ENCODE measurements around the gene KLHDC7B. TPM values are rescaled to one million over a fixed set of nuclear protein-coding genes. Genes with fewer than 3 reads are reported as not detected.

Gene KLHDC7B
- total RNA-seq, 2 donors from 2014 or later, result 4.2 to 4.4 TPM

- Mint-ChIP-seq H3K4me3 (peak overlapping the region; percentile 68), H3K27ac (peak overlapping the region; percentile 74), H3K4me1 (peaks cover 16% of the 10 kb centered on the region)
Observed at GRCh38 chr22:50546326-50547262, 895 bp downstream of the KLHDC7B start.

GRCh38 chr22:50547263-50547985 lies 1.7 kb downstream of the KLHDC7B start:
- peaks cover 3% of the 10 kb centered on the region for H3K36me3 Mint-ChIP-seq (ENCODE audit: low read depth)
- ATAC-seq (replicated peaks), result no peak
- no peaks in the 10 kb centered on the region for H3K27me3 Mint-ChIP-seq
- H3K9me3 Mint-ChIP-seq, result no peaks in the 10 kb centered on the region
- peak overlapping the region; percentile 83 for H3K27ac Mint-ChIP-seq
- H3K4me1 Mint-ChIP-seq, result peaks cover 13% of the 10 kb centered on the region
- H3K4me3 Mint-ChIP-seq, result peak overlapping the region; percentile 62

More at GRCh38 chr22:50546326-50547262, 895 bp downstream of the KLHDC7B start:
- Mint-ChIP-seq H3K27me3 (no peaks in the 10 kb centered on the region), H3K9me3 (no peaks in the 10 kb centered on the region), H3K36me3 (ENCODE audit: low read depth) (peaks cover 9% of the 10 kb centered on the region)
- no peak for ATAC-seq (replicated peaks)

GRCh38 chr22:50548040-50548920 lies 2.6 kb downstream of the KLHDC7B start:
- peak; percentile 58 for ATAC-seq (replicated peaks)
- peaks cover 10% of the 10 kb centered on the region for H3K4me1 Mint-ChIP-seq
- H3K27ac Mint-ChIP-seq, result peak overlapping the region; percentile 83
- no peaks in the 10 kb centered on the region for H3K27me3 Mint-ChIP-seq
- H3K36me3 Mint-ChIP-seq (ENCODE audit: low read depth), result no peaks in the 10 kb centered on the region
- no peaks in the 10 kb centered on the region for H3K9me3 Mint-ChIP-seq
- peak overlapping the region; percentile 62 for H3K4me3 Mint-ChIP-seq

GRCh38 chr22:50548921-50549790 lies 3.5 kb downstream of the KLHDC7B start:
- H3K4me3 Mint-ChIP-seq, result peak overlapping the region; percentile 77
- no peaks in the 10 kb centered on the region for H3K9me3 Mint-ChIP-seq
- H3K27ac Mint-ChIP-seq, result peak overlapping the region; percentile 79
- peaks cover 10% of the 10 kb centered on the region for H3K4me1 Mint-ChIP-seq
- H3K36me3 Mint-ChIP-seq (ENCODE audit: low read depth), result no peaks in the 10 kb centered on the region
- H3K27me3 Mint-ChIP-seq, result no peaks in the 10 kb centered on the region
- peak; percentile 40 for ATAC-seq (replicated peaks)

GRCh38 chr22:50550395-50550794 lies 4.7 kb downstream of the KLHDC7B start:
- Mint-ChIP-seq H3K4me1 (peaks cover 4% of the 10 kb centered on the region), H3K27me3 (no peaks in the 10 kb centered on the region), H3K9me3 (no peaks in the 10 kb centered on the region), H3K4me3 (peak overlapping the region; percentile 77), H3K27ac (peak overlapping the region; percentile 84), H3K36me3 (ENCODE audit: low read depth) (no peaks in the 10 kb centered on the region)
- ATAC-seq (replicated peaks), result no peak

GRCh38 chr22:50551160-50551752 lies 5.6 kb downstream of the KLHDC7B start:
- ATAC-seq (replicated peaks), result no peak
- H3K4me3 Mint-ChIP-seq, result peak overlapping the region; percentile 77
- H3K4me1 Mint-ChIP-seq, result no peaks in the 10 kb centered on the region
- no peak overlapping the region for H3K27ac Mint-ChIP-seq
- no peaks in the 10 kb centered on the region for H3K36me3 Mint-ChIP-seq (ENCODE audit: low read depth)
- H3K9me3 Mint-ChIP-seq, result no peaks in the 10 kb centered on the region
- no peaks in the 10 kb centered on the region for H3K27me3 Mint-ChIP-seq

- H3K4me3 Mint-ChIP-seq, result no peak overlapping the region
- H3K9me3 Mint-ChIP-seq, result no peaks in the 10 kb centered on the region
- H3K36me3 Mint-ChIP-seq (ENCODE audit: low read depth), result no peaks in the 10 kb centered on the region
- ATAC-seq (replicated peaks), result no peak
- H3K27ac Mint-ChIP-seq, result no peak overlapping the region
- H3K4me1 Mint-ChIP-seq, result no peaks in the 10 kb centered on the region
- no peaks in the 10 kb centered on the region for H3K27me3 Mint-ChIP-seq
Observed at GRCh38 chr22:50553310-50553709, 7.6 kb downstream of the KLHDC7B start.

- ATAC-seq (replicated peaks), result no peak
- Mint-ChIP-seq H3K27me3 (no peaks in the 10 kb centered on the region), H3K4me3 (no peak overlapping the region), H3K9me3 (no peaks in the 10 kb centered on the region), H3K27ac (no peak overlapping the region), H3K36me3 (ENCODE audit: low read depth) (no peaks in the 10 kb centered on the region), H3K4me1 (peaks cover 9% of the 10 kb centered on the region)
Observed at GRCh38 chr22:50556703-50557102, 11.0 kb downstream of the KLHDC7B start.

GRCh38 chr22:50560034-50560433 lies 14.3 kb downstream of the KLHDC7B start:
- Mint-ChIP-seq H3K4me3 (no peak overlapping the region), H3K36me3 (ENCODE audit: low read depth) (no peaks in the 10 kb centered on the region), H3K4me1 (peaks cover 17% of the 10 kb centered on the region), H3K9me3 (no peaks in the 10 kb centered on the region), H3K27ac (no peak overlapping the region), H3K27me3 (no peaks in the 10 kb centered on the region)
- ATAC-seq (replicated peaks), result no peak

GRCh38 chr22:50561401-50562358 lies 16.0 kb downstream of the KLHDC7B start:
- no peaks in the 10 kb centered on the region for H3K27me3 Mint-ChIP-seq
- H3K4me1 Mint-ChIP-seq, result peaks cover 17% of the 10 kb centered on the region
- peak overlapping the region; percentile 66 for H3K4me3 Mint-ChIP-seq
- peak overlapping the region; percentile 53 for H3K27ac Mint-ChIP-seq
- ATAC-seq (replicated peaks), result no peak
- no peaks in the 10 kb centered on the region for H3K9me3 Mint-ChIP-seq
- H3K36me3 Mint-ChIP-seq (ENCODE audit: low read depth), result no peaks in the 10 kb centered on the region

- peaks cover 17% of the 10 kb centered on the region for H3K4me1 Mint-ChIP-seq
- H3K36me3 Mint-ChIP-seq (ENCODE audit: low read depth), result no peaks in the 10 kb centered on the region
- H3K27ac Mint-ChIP-seq, result peak within 1 kb of the TSS; percentile 79
- H3K27me3 Mint-ChIP-seq, result no peaks in the 10 kb centered on the region
- no peaks in the 10 kb centered on the region for H3K9me3 Mint-ChIP-seq
- H3K4me3 Mint-ChIP-seq, result peak within 1 kb of the TSS; percentile 91
- ATAC-seq (replicated peaks), result peak; percentile 99
Observed at GRCh38 chr22:50562523-50563412, 17.1 kb downstream of the KLHDC7B start, which contains the start of gene SYCE3. TSS of gene SYCE3 (minus strand) at chr22:50562919. CDS start at chr22:50556405, 6,514 bp downstream.
